A673 (cell line): ENCODE results near the gene VWF. TPM values are rescaled to one million over a fixed set of nuclear protein-coding genes. Genes with fewer than 3 reads are reported as not detected.

ENCODE experiments used
- BruUV-seq: library from RNA; stranded (reverse); fragments of 400-500 nt; replicated peaks from 2 replicates; lab custom pipeline; 2021; lab: Mats Ljungman, UMichigan
- CTCF ChIA-PET: fragments of 300-600 bp; sonication (Branson Sonifier 250); formaldehyde crosslinking; loops from one replicate; lab custom pipeline; 2022; ENCODE audit warnings: antibody characterized with exemption; lab: Charles Lee
- POLR2A ChIA-PET: fragments of 300-600 bp; sonication (Branson Sonifier 250); formaldehyde crosslinking; loops from one replicate; lab custom pipeline; 2022; ENCODE audit warnings: antibody characterized with exemption; ENCODE audit not compliant: low non-redundant PET; lab: Charles Lee
- DNase-seq: peaks from one replicate; pipeline ENCODE4 v3.0.0-alpha.2; 2015; ENCODE audit warnings: low spot score
- H3K27ac ChIP-seq: fragments of 200-600 bp; sonication (generic); 2 replicates; pipeline ENCODE4 v1.5.1; 2016; ENCODE audit warnings: mixed run types, low read depth, mild to moderate bottlenecking, mixed read lengths, antibody characterized with exemption, low read length; ENCODE audit not compliant: poor library complexity, severe bottlenecking
- H3K27me3 ChIP-seq: fragments of 200-600 bp; sonication (generic); replicated peaks from 2 replicates; pipeline ENCODE4 v1.6.1; 2017; ENCODE audit warnings: mixed run types, low read depth, mild to moderate bottlenecking, mixed read lengths, antibody characterized with exemption, low read length; ENCODE audit not compliant: insufficient read depth, poor library complexity
- H3K36me3 ChIP-seq: fragments of 200-600 bp; sonication (generic); 2 replicates; pipeline ENCODE4 v1.6.1; 2016; ENCODE audit warnings: mixed run types, mild to moderate bottlenecking, mixed read lengths, antibody characterized with exemption, low read length; ENCODE audit not compliant: insufficient read depth, poor library complexity, severe bottlenecking
- H3K4me1 ChIP-seq: fragments of 200-600 bp; sonication (generic); 2 replicates; pipeline ENCODE4 v1.6.1; 2017; ENCODE audit warnings: mixed run types, mild to moderate bottlenecking, mixed read lengths, antibody characterized with exemption, low read length; ENCODE audit not compliant: insufficient read depth, poor library complexity, severe bottlenecking
- H3K4me3 ChIP-seq: fragments of 200-600 bp; sonication (generic); 2 replicates; pipeline ENCODE4 v1.5.1; 2016; ENCODE audit warnings: low read depth, mixed run types, mild to moderate bottlenecking, mixed read lengths, low read length; ENCODE audit not compliant: poor library complexity, severe bottlenecking
- H3K9me3 ChIP-seq: fragments of 200-600 bp; sonication (generic); 2 replicates; pipeline ENCODE4 v1.6.1; 2016; ENCODE audit warnings: mixed run types, low read depth, mild to moderate bottlenecking, mixed read lengths, antibody characterized with exemption, low read length; ENCODE audit not compliant: poor library complexity, severe bottlenecking
- EZH2 ChIP-seq: fragments of 200-600 bp; sonication (generic); IDR thresholded peaks from 2 replicates; pipeline ENCODE4 v1.6.1; 2017; ENCODE audit warnings: borderline replicate concordance, low read depth, mild to moderate bottlenecking, mixed read lengths, antibody characterized with exemption, low read length; ENCODE audit not compliant: poor library complexity, severe bottlenecking
- intact Hi-C: fragments of 100-400 bp; cut with micrococcal nuclease; formaldehyde crosslinking; loops from one replicate; pipeline ENCODE4 v1.10.0; 2022; ENCODE audit not compliant: unreplicated experiment
- total RNA-seq: library from RNA; stranded (reverse); gene quantifications from 2 replicates; pipeline ENCODE4 v1.2.3, GENCODE V29; 2021
- TF ChIP-seq, protein P1 (sequence below): fragments of 300-800, 200-600 bp; sonication (generic); conservative IDR thresholded peaks from 2 replicates; pipeline ENCODE4 v1.5.1; 2017; ENCODE audit warnings: low read depth, mild to moderate bottlenecking, antibody characterized with exemption, low read length, moderate library complexity, mixed read lengths

Gene VWF
- total RNA-seq, 1 experiment from 2014 or later = not detected

DNA sequence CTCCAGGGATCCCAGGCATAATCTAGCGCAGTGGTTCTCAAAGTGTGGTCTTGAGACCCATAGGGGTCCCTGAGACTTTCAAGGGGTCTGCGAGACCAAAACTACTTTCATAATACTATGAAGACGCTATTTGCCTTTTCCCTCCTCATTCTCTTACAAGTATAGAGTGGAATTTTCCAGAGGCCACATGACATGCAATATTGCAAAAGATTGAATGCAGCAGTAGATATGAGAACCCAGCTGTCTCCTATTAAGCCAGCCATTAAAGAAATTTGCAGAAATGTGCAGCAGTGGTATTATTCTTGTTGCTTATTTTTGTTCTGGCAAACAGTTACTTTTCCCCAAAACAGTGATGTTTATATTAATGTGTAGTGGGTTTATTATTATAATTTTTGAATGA is 62.8 kb downstream of the VWF start:
- intact Hi-C loops = loop anchor here (10.0 kb wide), 1 partner anchor 133 kb away; no protein-coding TSS in a partner anchor
- H3K27me3 ChIP-seq = no peaks in the 10 kb centered on the region
- no peaks in the 10 kb centered on the region for H3K4me1 ChIP-seq
- ChIA-PET POLR2A (no interaction called here), CTCF (interaction anchor here (0.6 kb wide), 1 partner anchor 262 kb away, joined by 3 read pairs; no protein-coding TSS in a partner anchor)
- no peaks in the 10 kb centered on the region for H3K9me3 ChIP-seq
- no peak overlapping the region for H3K4me3 ChIP-seq
- no peak for TF ChIP-seq EZH2
- TF ChIP-seq, protein P1, sequence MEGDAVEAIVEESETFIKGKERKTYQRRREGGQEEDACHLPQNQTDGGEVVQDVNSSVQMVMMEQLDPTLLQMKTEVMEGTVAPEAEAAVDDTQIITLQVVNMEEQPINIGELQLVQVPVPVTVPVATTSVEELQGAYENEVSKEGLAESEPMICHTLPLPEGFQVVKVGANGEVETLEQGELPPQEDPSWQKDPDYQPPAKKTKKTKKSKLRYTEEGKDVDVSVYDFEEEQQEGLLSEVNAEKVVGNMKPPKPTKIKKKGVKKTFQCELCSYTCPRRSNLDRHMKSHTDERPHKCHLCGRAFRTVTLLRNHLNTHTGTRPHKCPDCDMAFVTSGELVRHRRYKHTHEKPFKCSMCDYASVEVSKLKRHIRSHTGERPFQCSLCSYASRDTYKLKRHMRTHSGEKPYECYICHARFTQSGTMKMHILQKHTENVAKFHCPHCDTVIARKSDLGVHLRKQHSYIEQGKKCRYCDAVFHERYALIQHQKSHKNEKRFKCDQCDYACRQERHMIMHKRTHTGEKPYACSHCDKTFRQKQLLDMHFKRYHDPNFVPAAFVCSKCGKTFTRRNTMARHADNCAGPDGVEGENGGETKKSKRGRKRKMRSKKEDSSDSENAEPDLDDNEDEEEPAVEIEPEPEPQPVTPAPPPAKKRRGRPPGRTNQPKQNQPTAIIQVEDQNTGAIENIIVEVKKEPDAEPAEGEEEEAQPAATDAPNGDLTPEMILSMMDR = no peak
- no peak for DNase-seq
- H3K36me3 ChIP-seq = no peaks in the 10 kb centered on the region
- no TSS peak for BruUV-seq
- H3K27ac ChIP-seq = no peak overlapping the region

DNA sequence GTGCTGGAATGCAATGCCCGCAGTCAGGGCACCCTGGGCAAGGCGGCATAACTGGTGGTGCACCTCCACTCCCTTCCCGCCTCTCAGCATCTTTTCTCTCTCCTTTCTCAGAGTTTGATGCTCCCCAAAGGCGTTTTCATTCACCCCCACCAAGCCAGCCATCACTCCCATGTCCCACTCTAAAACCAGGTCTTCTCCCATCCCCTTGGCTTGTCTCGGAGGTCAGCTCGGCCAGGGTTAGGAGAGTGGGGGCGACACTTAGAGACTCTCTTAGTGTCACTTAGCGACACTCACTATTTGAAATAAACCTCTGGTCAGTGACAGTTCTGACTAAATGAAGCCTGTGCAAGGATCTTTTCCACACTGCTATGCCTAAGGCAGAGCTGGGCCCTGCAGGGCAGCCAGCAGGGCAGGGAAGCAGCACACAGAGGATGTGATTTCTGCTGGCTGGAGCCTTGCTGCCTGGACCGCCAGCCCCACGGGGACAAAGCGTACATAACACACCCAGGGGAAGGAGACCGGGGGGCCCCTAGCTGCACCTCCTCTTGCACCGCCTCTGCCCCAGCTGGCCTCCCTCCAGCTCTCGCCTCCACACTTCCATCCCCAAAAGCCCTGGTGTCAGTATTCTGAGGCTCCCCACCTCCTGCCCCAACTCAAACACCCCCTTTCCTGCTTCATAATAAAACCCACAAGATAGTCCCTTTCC is 64.5 kb downstream of the VWF start:
- no peak for DNase-seq
- Histone ChIP-seq H3K36me3 (no peaks in the 10 kb centered on the region), H3K27me3 (no peaks in the 10 kb centered on the region), H3K27ac (no peak overlapping the region), H3K9me3 (no peaks in the 10 kb centered on the region), H3K4me1 (no peaks in the 10 kb centered on the region), H3K4me3 (no peak overlapping the region)
- no peak for TF ChIP-seq EZH2
- TF ChIP-seq, protein P1 = no peak
- BruUV-seq = no TSS peak
- ChIA-PET CTCF (no interaction called here), POLR2A (no interaction called here)
- intact Hi-C loops = loop anchor here (10.0 kb wide), 1 partner anchor 135 kb away; no protein-coding TSS in a partner anchor

DNA sequence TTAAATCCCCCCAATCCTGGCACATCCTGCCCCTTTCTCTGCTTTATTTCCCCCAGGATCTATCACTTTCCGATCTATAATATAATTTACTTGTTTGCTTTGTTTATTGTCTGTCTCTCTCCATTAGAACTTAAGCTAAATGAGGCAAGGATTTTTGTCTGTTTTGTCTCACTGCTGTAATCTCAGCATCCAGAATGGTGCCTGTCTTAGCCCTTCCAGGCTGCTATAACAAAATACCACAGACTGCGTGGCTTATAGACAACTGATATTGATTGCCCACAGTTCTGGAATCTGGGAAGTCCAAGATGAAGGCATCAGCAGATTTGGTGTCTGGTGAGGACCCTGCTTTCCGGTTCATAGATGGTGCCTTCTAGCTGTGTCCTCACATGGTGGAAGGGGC is 65.2 kb downstream of the VWF start:
- ChIA-PET CTCF (no interaction called here), POLR2A (no interaction called here)
- no peak overlapping the region for H3K4me3 ChIP-seq
- no TSS peak for BruUV-seq
- TF ChIP-seq, protein P1 = no peak
- no peak for TF ChIP-seq EZH2
- no peak for DNase-seq
- no peaks in the 10 kb centered on the region for H3K36me3 ChIP-seq
- H3K9me3 ChIP-seq = no peaks in the 10 kb centered on the region
- no peaks in the 10 kb centered on the region for H3K27me3 ChIP-seq
- intact Hi-C loops = no loop called here
- H3K4me1 ChIP-seq = no peaks in the 10 kb centered on the region
- no peak overlapping the region for H3K27ac ChIP-seq
